HepG2 (cell line): ENCODE measurements around the gene TSC22D4. TPM values are rescaled to one million over a fixed set of nuclear protein-coding genes. Genes with fewer than 3 reads are reported as not detected.

Experiments used
- HNRNPH1 ChIP-seq: fragments of 200-400 bp; formaldehyde crosslinking; optimal IDR thresholded peaks from 2 replicates; pipeline ENCODE3; 2017; ENCODE audit warnings: mild to moderate bottlenecking, low read depth, low read length
- NR1H2 ChIP-seq: sonication (generic); formaldehyde crosslinking; IDR thresholded peaks from 2 replicates; pipeline ENCODE4 v1.8.1; 2022; ENCODE audit warnings: low read depth, missing genetic modification reagents, borderline replicate concordance
- NR2F2 ChIP-seq: IDR thresholded peaks from 2 replicates; pipeline ENCODE4 v1.6.1; 2012; ENCODE audit warnings: low read depth, inconsistent platforms, borderline replicate concordance
- PAWR ChIP-seq: sonication (generic); formaldehyde crosslinking; IDR thresholded peaks from 2 replicates; pipeline ENCODE4 v1.4.0; 2020; ENCODE audit warnings: missing genetic modification reagents, mild to moderate bottlenecking, borderline replicate concordance
- SYNCRIP ChIP-seq: fragments of 200-400 bp; formaldehyde crosslinking; IDR thresholded peaks from 2 replicates; pipeline ENCODE4 v1.6.1; 2018; ENCODE audit warnings: mild to moderate bottlenecking, low read depth, low read length; ENCODE audit not compliant: insufficient read depth
- TAF1 ChIP-seq: sonication (generic); formaldehyde crosslinking; IDR thresholded peaks from 2 replicates; pipeline ENCODE4 v1.4.0; 2020; ENCODE audit warnings: missing genetic modification reagents
- TFDP1 ChIP-seq: IDR thresholded peaks from 2 replicates; pipeline ENCODE4 v1.6.1; 2016; ENCODE audit warnings: missing compliant biosample characterization, missing genetic modification reagents, borderline replicate concordance
- THAP7 ChIP-seq: sonication (generic); formaldehyde crosslinking; IDR thresholded peaks from 2 replicates; pipeline ENCODE4 v1.8.1; 2023; ENCODE audit warnings: mild to moderate bottlenecking, missing genetic modification reagents
- THYN1 ChIP-seq: sonication (generic); formaldehyde crosslinking; IDR thresholded peaks from 2 replicates; pipeline ENCODE4 v1.8.1; 2023; ENCODE audit warnings: low read depth, mild to moderate bottlenecking, moderate library complexity, missing genetic modification reagents, borderline replicate concordance
- ZFP1 ChIP-seq: IDR thresholded peaks from 2 replicates; pipeline ENCODE4 v1.6.1; 2016
- ZNF12 ChIP-seq: sonication (generic); formaldehyde crosslinking; IDR thresholded peaks from 2 replicates; pipeline ENCODE4 v1.5.0; 2020; ENCODE audit warnings: missing genetic modification reagents
- ZNF367 ChIP-seq: sonication (generic); formaldehyde crosslinking; IDR thresholded peaks from 2 replicates; pipeline ENCODE4 v1.4.0; 2020; ENCODE audit warnings: missing genetic modification reagents, borderline replicate concordance
- ZNF574 ChIP-seq: sonication (generic); formaldehyde crosslinking; IDR thresholded peaks from 2 replicates; pipeline ENCODE4 v1.4.0; 2020; ENCODE audit warnings: missing genetic modification reagents
- ZNF749 ChIP-seq: sonication (generic); formaldehyde crosslinking; IDR thresholded peaks from 2 replicates; pipeline ENCODE4 v1.8.0; 2022; ENCODE audit warnings: mild to moderate bottlenecking, missing genetic modification reagents, moderate library complexity, borderline replicate concordance
- ZNF782 ChIP-seq: sonication (generic); formaldehyde crosslinking; IDR thresholded peaks from 2 replicates; pipeline ENCODE4 v1.4.0; 2020; ENCODE audit warnings: missing genetic modification reagents, mild to moderate bottlenecking, borderline replicate concordance
- polyA plus RNA-seq, 8 experiments: library from polyadenylated mRNA; depleted of rRNA in 3 of 8; stranded (reverse) in 7 of 8; unstranded in 1 of 8; fragments of >200 nt; fragmentation: Illumina TruSeq in 4 of 8; extraction: Trizol in 4 of 8; gene quantifications; 2 replicates each; pipeline versions ENCODE4 v1.2.1 to v1.2.3, GENCODE V29; 2011 to 2016; ENCODE audit warnings: low read depth in 4 of 8, missing spikeins in 1 of 8, mixed read lengths in 1 of 8; ENCODE audit not compliant: insufficient read depth in 1 of 8
- total RNA-seq, 5 experiments: library from RNA; depleted of rRNA; stranded (reverse); fragments of >200 nt; fragmentation: Illumina TruSeq; extraction: Trizol; gene quantifications; 2 replicates each; pipeline ENCODE4 v1.2.3, GENCODE V29; 2016; ENCODE audit warnings: low read depth in 1 of 5
- TF ChIP-seq, protein P1 (sequence below): sonication (generic); formaldehyde crosslinking; IDR thresholded peaks from 2 replicates; pipeline ENCODE4 v1.4.0; 2020; ENCODE audit warnings: missing genetic modification reagents, borderline replicate concordance
- TF ChIP-seq, protein P2 (sequence below): fragments of 450-650 bp; IDR thresholded peaks from 2 replicates; pipeline ENCODE4 v1.6.1; 2016
- TF ChIP-seq, protein P3 (sequence below): IDR thresholded peaks from 2 replicates; pipeline ENCODE4 v1.6.1; 2016; ENCODE audit warnings: low read depth, borderline replicate concordance

TSC22D4 gene
- total and polyA plus RNA-seq, 2 of the 13 experiments (the other 11 are each of a cell fraction or from before 2014, with no cell fraction given) = 7.7 to 8.7 TPM

GRCh38 chr7:100478958-100479660 is at the start of gene TSC22D4 (continued):
- TF ChIP-seq HNRNPH1 (no peak), SYNCRIP (no peak), NR1H2 (CRISPR knock-in tag) (no peak), ZFP1 (no peak), PAWR (CRISPR knock-in tag) (no peak), ZNF12 (CRISPR knock-in tag) (peak; percentile 50; the same call in 1 of the 2 replicates), NR2F2 (no peak), TFDP1 (CRISPR knock-in tag) (no peak; the same call in 1 of the 2 replicates), ZNF574 (no peak), ZNF367 (CRISPR knock-in tag) (no peak), ZNF782 (no peak), TAF1 (no peak), ZNF749 (CRISPR knock-in tag) (no peak), THYN1 (CRISPR knock-in tag) (no peak), THAP7 (no peak)
- TF ChIP-seq, protein P1, sequence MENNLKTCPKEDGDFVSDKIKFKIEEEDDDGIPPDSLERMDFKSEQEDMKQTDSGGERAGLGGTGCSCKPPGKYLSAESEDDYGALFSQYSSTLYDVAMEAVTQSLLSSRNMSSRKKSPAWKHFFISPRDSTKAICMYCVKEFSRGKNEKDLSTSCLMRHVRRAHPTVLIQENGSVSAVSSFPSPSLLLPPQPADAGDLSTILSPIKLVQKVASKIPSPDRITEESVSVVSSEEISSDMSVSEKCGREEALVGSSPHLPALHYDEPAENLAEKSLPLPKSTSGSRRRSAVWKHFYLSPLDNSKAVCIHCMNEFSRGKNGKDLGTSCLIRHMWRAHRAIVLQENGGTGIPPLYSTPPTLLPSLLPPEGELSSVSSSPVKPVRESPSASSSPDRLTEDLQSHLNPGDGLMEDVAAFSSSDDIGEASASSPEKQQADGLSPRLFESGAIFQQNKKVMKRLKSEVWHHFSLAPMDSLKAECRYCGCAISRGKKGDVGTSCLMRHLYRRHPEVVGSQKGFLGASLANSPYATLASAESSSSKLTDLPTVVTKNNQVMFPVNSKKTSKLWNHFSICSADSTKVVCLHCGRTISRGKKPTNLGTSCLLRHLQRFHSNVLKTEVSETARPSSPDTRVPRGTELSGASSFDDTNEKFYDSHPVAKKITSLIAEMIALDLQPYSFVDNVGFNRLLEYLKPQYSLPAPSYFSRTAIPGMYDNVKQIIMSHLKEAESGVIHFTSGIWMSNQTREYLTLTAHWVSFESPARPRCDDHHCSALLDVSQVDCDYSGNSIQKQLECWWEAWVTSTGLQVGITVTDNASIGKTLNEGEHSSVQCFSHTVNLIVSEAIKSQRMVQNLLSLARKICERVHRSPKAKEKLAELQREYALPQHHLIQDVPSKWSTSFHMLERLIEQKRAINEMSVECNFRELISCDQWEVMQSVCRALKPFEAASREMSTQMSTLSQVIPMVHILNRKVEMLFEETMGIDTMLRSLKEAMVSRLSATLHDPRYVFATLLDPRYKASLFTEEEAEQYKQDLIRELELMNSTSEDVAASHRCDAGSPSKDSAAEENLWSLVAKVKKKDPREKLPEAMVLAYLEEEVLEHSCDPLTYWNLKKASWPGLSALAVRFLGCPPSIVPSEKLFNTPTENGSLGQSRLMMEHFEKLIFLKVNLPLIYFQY (CRISPR knock-in tag) = no peak
- TF ChIP-seq, protein P2, sequence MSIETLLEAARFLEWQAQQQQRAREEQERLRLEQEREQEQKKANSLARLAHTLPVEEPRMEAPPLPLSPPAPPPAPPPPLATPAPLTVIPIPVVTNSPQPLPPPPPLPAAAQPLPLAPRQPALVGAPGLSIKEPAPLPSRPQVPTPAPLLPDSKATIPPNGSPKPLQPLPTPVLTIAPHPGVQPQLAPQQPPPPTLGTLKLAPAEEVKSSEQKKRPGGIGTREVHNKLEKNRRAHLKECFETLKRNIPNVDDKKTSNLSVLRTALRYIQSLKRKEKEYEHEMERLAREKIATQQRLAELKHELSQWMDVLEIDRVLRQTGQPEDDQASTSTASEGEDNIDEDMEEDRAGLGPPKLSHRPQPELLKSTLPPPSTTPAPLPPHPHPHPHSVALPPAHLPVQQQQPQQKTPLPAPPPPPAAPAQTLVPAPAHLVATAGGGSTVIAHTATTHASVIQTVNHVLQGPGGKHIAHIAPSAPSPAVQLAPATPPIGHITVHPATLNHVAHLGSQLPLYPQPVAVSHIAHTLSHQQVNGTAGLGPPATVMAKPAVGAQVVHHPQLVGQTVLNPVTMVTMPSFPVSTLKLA = no peak
- TF ChIP-seq, protein P3, sequence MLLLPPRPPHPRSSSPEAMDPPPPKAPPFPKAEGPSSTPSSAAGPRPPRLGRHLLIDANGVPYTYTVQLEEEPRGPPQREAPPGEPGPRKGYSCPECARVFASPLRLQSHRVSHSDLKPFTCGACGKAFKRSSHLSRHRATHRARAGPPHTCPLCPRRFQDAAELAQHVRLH (CRISPR knock-in tag) = no peak
